H1 (cell line): ENCODE data around the gene NSD2. TPM values are rescaled to one million over a fixed set of nuclear protein-coding genes. Genes with fewer than 3 reads are reported as not detected.

Source experiments
- CBX5 ChIP-seq: fragments of 300-800, 300-1000 bp; sonication (generic); IDR thresholded peaks from 2 replicates; pipeline ENCODE4 v1.7.1; 2016; ENCODE audit warnings: antibody characterized with exemption, low read length, low read depth
- polyA plus RNA-seq, 7 experiments: library from polyadenylated mRNA; depleted of rRNA in 3 of 7; stranded (reverse) in 5 of 7; unstranded in 2 of 7; fragments of >200 nt in 5 of 7; fragments of 200-250 nt in 2 of 7; gene quantifications; 1 replicate in 5 of 7; 2 replicates in 1 of 7; 4 replicates in 1 of 7; pipeline versions ENCODE4 v1.2.1 to v1.2.3, GENCODE V29; 2011 to 2013; ENCODE audit warnings: missing spikeins in 2 of 7, mixed read lengths in 2 of 7
- total RNA-seq: library from RNA; stranded (reverse); fragmentation: NEBNext Ultra II Directional; extraction: Animal tissue kit (Norgen Biotek cat#: 25700); gene quantifications from 2 replicates; pipeline ENCODE4 v1.2.1, GENCODE V29; 2021
- TF ChIP-seq, protein P1 (sequence below): fragments of 300-600 bp; sonication (generic); IDR thresholded peaks from 2 replicates; pipeline ENCODE4 v1.7.1; 2012; ENCODE audit warnings: low read length, moderate library complexity, mild to moderate bottlenecking, inconsistent platforms; ENCODE audit not compliant: insufficient replicate concordance

The NSD2 gene
- total and polyA plus RNA-seq, 2 of the 8 experiments (the other 6 are each of a cell fraction or from before 2014, with no cell fraction given) = 26.7 to 129 TPM

- TF ChIP-seq, protein P1, sequence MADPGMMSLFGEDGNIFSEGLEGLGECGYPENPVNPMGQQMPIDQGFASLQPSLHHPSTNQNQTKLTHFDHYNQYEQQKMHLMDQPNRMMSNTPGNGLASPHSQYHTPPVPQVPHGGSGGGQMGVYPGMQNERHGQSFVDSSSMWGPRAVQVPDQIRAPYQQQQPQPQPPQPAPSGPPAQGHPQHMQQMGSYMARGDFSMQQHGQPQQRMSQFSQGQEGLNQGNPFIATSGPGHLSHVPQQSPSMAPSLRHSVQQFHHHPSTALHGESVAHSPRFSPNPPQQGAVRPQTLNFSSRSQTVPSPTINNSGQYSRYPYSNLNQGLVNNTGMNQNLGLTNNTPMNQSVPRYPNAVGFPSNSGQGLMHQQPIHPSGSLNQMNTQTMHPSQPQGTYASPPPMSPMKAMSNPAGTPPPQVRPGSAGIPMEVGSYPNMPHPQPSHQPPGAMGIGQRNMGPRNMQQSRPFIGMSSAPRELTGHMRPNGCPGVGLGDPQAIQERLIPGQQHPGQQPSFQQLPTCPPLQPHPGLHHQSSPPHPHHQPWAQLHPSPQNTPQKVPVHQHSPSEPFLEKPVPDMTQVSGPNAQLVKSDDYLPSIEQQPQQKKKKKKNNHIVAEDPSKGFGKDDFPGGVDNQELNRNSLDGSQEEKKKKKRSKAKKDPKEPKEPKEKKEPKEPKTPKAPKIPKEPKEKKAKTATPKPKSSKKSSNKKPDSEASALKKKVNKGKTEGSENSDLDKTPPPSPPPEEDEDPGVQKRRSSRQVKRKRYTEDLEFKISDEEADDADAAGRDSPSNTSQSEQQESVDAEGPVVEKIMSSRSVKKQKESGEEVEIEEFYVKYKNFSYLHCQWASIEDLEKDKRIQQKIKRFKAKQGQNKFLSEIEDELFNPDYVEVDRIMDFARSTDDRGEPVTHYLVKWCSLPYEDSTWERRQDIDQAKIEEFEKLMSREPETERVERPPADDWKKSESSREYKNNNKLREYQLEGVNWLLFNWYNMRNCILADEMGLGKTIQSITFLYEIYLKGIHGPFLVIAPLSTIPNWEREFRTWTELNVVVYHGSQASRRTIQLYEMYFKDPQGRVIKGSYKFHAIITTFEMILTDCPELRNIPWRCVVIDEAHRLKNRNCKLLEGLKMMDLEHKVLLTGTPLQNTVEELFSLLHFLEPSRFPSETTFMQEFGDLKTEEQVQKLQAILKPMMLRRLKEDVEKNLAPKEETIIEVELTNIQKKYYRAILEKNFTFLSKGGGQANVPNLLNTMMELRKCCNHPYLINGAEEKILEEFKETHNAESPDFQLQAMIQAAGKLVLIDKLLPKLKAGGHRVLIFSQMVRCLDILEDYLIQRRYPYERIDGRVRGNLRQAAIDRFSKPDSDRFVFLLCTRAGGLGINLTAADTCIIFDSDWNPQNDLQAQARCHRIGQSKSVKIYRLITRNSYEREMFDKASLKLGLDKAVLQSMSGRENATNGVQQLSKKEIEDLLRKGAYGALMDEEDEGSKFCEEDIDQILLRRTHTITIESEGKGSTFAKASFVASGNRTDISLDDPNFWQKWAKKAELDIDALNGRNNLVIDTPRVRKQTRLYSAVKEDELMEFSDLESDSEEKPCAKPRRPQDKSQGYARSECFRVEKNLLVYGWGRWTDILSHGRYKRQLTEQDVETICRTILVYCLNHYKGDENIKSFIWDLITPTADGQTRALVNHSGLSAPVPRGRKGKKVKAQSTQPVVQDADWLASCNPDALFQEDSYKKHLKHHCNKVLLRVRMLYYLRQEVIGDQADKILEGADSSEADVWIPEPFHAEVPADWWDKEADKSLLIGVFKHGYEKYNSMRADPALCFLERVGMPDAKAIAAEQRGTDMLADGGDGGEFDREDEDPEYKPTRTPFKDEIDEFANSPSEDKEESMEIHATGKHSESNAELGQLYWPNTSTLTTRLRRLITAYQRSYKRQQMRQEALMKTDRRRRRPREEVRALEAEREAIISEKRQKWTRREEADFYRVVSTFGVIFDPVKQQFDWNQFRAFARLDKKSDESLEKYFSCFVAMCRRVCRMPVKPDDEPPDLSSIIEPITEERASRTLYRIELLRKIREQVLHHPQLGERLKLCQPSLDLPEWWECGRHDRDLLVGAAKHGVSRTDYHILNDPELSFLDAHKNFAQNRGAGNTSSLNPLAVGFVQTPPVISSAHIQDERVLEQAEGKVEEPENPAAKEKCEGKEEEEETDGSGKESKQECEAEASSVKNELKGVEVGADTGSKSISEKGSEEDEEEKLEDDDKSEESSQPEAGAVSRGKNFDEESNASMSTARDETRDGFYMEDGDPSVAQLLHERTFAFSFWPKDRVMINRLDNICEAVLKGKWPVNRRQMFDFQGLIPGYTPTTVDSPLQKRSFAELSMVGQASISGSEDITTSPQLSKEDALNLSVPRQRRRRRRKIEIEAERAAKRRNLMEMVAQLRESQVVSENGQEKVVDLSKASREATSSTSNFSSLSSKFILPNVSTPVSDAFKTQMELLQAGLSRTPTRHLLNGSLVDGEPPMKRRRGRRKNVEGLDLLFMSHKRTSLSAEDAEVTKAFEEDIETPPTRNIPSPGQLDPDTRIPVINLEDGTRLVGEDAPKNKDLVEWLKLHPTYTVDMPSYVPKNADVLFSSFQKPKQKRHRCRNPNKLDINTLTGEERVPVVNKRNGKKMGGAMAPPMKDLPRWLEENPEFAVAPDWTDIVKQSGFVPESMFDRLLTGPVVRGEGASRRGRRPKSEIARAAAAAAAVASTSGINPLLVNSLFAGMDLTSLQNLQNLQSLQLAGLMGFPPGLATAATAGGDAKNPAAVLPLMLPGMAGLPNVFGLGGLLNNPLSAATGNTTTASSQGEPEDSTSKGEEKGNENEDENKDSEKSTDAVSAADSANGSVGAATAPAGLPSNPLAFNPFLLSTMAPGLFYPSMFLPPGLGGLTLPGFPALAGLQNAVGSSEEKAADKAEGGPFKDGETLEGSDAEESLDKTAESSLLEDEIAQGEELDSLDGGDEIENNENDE = no peak
- no peak for TF ChIP-seq CBX5
Observed at GRCh38 chr4:1983053-1983845, 112.1 kb downstream of the NSD2 start (continued).
